Fibroblast of lung (primary cell): ENCODE results near the gene ZDHHC14. TPM values are rescaled to one million over a fixed set of nuclear protein-coding genes. Genes with fewer than 3 reads are reported as not detected.

Experiments
- DNase-seq, 2 donors: peaks; one replicate each; pipeline versions ENCODE4 v3.0.0 to v3.0.0-alpha.2; 2010; ENCODE audit warnings: low read depth in 2 of 2
- H2AFZ ChIP-seq: 2 replicates; pipeline ENCODE4 v1.5.1; 2012; ENCODE audit warnings: low read length, control low read depth, inconsistent platforms
- H3K27ac ChIP-seq: 2 replicates; pipeline ENCODE4 v1.5.1; 2011; ENCODE audit warnings: low read length, control low read depth; ENCODE audit not compliant: insufficient read depth
- H3K27me3 ChIP-seq: 2 replicates; pipeline ENCODE4 v1.5.1; 2011; ENCODE audit warnings: mild to moderate bottlenecking, low read length; ENCODE audit not compliant: control insufficient read depth, insufficient read depth
- H3K36me3 ChIP-seq: 2 replicates; pipeline ENCODE4 v1.5.1; 2011; ENCODE audit warnings: low read length; ENCODE audit not compliant: control insufficient read depth, insufficient read depth
- H3K4me1 ChIP-seq: 2 replicates; pipeline ENCODE4 v1.5.1; 2011; ENCODE audit warnings: low read length; ENCODE audit not compliant: control insufficient read depth, insufficient read depth; ENCODE audit errors: extremely low read depth
- H3K4me2 ChIP-seq: 2 replicates; pipeline ENCODE4 v1.5.1; 2011; ENCODE audit warnings: low read length, control low read depth; ENCODE audit not compliant: insufficient read depth; ENCODE audit errors: extremely low read depth
- H3K4me3 ChIP-seq, 4 experiments: fragments of 200-600 bp in 1 of 4; sonication (generic) in 1 of 4; replicated peaks in 1 of 4; 2 replicates each; pipeline ENCODE4 v1.5.1; 2011 to 2016; ENCODE audit warnings: low read length in 4 of 4, low read depth in 3 of 4, mild to moderate bottlenecking in 3 of 4, control low read depth in 2 of 4, inconsistent platforms in 1 of 4, mixed read lengths in 1 of 4; ENCODE audit not compliant: insufficient read depth in 1 of 4; ENCODE audit errors: control extremely low read depth in 1 of 4
- H3K79me2 ChIP-seq: 2 replicates; pipeline ENCODE4 v1.5.1; 2012; ENCODE audit warnings: mild to moderate bottlenecking, low read length, inconsistent platforms; ENCODE audit not compliant: control insufficient read depth, insufficient read depth
- H3K9ac ChIP-seq: 2 replicates; pipeline ENCODE4 v1.5.1; 2011; ENCODE audit warnings: mild to moderate bottlenecking, low read length, control low read depth; ENCODE audit not compliant: insufficient read depth
- H3K9me3 ChIP-seq: 2 replicates; pipeline ENCODE4 v1.5.1; 2012; ENCODE audit warnings: low read depth, low read length; ENCODE audit not compliant: control insufficient read depth, insufficient read depth
- H4K20me1 ChIP-seq: 2 replicates; pipeline ENCODE4 v1.5.1; 2011; ENCODE audit warnings: low read length; ENCODE audit not compliant: control insufficient read depth, insufficient read depth; ENCODE audit errors: extremely low read depth
- EZH2 ChIP-seq: IDR thresholded peaks from 2 replicates; pipeline ENCODE4 v1.5.1; 2012; ENCODE audit warnings: low read length, control low read depth, mild to moderate bottlenecking; ENCODE audit errors: missing control alignments
- polyA plus RNA-seq, 2 donors: library from polyadenylated mRNA; depleted of rRNA in 1 of 2; stranded (reverse) in 1 of 2; unstranded in 1 of 2; fragments of >200 nt; gene quantifications; 2 replicates each; pipeline ENCODE4 v1.2.1, GENCODE V29; 2011 to 2012; ENCODE audit warnings: missing spikeins in 1 of 2
- total RNA-seq: library from RNA; depleted of rRNA; stranded (reverse); fragments of >200 nt; gene quantifications from 2 replicates; pipeline ENCODE4 v1.2.1, GENCODE V29; 2014
- TF ChIP-seq, protein P1 (sequence below), 2 donors: IDR thresholded peaks in 1 of 2; conservative IDR thresholded peaks in 1 of 2; 1 replicate in 1 of 2; 2 replicates in 1 of 2; pipeline ENCODE4 v1.5.1; 2011 to 2012; ENCODE audit warnings: low read length in 2 of 2, control low read depth in 1 of 2, inconsistent platforms in 1 of 2, low read depth in 1 of 2, mild to moderate bottlenecking in 1 of 2

ZDHHC14 gene
- total and polyA plus RNA-seq, 2 donors (not counting 1 experiment from before 2014, with no cell fraction given) = 1.7 to 3.5 TPM

DNA sequence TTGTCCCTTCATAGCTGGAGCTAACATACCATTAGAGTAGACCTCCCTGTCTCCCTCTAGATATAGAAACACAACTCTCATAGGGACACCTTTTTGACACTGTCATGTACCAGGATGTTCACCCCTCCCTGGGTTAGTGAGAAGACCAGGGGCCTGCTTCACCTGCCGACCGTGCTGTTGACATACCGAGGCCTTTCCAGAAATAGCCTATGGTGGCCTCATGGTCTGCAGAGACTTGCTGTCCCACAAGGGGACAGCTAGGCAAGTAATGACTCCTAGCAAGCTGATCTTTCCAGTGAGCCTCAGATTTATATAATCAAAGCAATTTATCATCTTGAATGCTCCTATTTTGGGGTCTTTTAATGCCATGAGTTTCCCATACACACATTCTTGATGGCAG is 15.0 kb downstream of the ZDHHC14 start:
- H3K4me2 ChIP-seq = no peak overlapping the region
- H3K4me3 ChIP-seq = no peak overlapping the region
- H3K79me2 ChIP-seq = no peaks in the 10 kb centered on the region
- H3K9me3 ChIP-seq = no peaks in the 10 kb centered on the region
- no peak for DNase-seq
- H3K27ac ChIP-seq = no peak overlapping the region
- no peaks in the 10 kb centered on the region for H3K36me3 ChIP-seq
- TF ChIP-seq, protein P1, sequence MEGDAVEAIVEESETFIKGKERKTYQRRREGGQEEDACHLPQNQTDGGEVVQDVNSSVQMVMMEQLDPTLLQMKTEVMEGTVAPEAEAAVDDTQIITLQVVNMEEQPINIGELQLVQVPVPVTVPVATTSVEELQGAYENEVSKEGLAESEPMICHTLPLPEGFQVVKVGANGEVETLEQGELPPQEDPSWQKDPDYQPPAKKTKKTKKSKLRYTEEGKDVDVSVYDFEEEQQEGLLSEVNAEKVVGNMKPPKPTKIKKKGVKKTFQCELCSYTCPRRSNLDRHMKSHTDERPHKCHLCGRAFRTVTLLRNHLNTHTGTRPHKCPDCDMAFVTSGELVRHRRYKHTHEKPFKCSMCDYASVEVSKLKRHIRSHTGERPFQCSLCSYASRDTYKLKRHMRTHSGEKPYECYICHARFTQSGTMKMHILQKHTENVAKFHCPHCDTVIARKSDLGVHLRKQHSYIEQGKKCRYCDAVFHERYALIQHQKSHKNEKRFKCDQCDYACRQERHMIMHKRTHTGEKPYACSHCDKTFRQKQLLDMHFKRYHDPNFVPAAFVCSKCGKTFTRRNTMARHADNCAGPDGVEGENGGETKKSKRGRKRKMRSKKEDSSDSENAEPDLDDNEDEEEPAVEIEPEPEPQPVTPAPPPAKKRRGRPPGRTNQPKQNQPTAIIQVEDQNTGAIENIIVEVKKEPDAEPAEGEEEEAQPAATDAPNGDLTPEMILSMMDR (conservative IDR thresholded peaks at IDR 0.05 in 1 of 2, IDR thresholded peaks at IDR 0.05 in 1 of 2; ENCODE audit: low read depth in 1 of 2, low read length in 2 of 2) = no peak
- no peak for TF ChIP-seq EZH2
- no peaks in the 10 kb centered on the region for H3K4me1 ChIP-seq
- no peak overlapping the region for H3K9ac ChIP-seq
- no peak overlapping the region for H2AFZ ChIP-seq
- no peaks in the 10 kb centered on the region for H4K20me1 ChIP-seq
- no peaks in the 10 kb centered on the region for H3K27me3 ChIP-seq

DNA sequence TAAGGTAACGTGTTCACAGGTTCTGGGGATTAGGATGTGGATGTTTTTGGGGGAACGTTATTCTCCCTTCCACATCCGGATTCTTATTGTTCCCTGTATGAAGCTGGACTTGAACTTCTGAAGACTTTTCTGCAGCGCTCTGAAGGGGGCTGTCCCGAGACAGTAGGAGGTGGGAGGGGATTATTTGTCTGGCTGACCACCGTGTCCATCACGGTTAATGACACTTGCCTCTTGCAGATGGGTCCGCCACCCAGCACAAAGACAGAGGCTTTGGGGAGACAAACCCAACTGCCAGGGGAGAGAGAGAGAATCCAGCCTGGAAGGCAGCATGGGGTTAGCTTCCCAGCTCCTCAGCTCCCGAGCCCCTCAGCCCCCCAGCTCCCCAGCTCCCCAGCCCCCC is 16.7 kb downstream of the ZDHHC14 start:
- no peaks in the 10 kb centered on the region for H3K4me1 ChIP-seq
- H3K9me3 ChIP-seq = no peaks in the 10 kb centered on the region
- TF ChIP-seq, protein P1 (conservative IDR thresholded peaks at IDR 0.05 in 1 of 2, IDR thresholded peaks at IDR 0.05 in 1 of 2; ENCODE audit: low read depth in 1 of 2, low read length in 2 of 2) = no peak
- TF ChIP-seq EZH2 = no peak
- H2AFZ ChIP-seq = no peak overlapping the region
- no peak overlapping the region for H3K4me2 ChIP-seq
- no peak overlapping the region for H3K27ac ChIP-seq
- DNase-seq = no peak
- H4K20me1 ChIP-seq = no peaks in the 10 kb centered on the region
- H3K79me2 ChIP-seq = no peaks in the 10 kb centered on the region
- H3K4me3 ChIP-seq = no peak overlapping the region
- no peaks in the 10 kb centered on the region for H3K36me3 ChIP-seq
- H3K27me3 ChIP-seq = no peaks in the 10 kb centered on the region
- no peak overlapping the region for H3K9ac ChIP-seq

DNA sequence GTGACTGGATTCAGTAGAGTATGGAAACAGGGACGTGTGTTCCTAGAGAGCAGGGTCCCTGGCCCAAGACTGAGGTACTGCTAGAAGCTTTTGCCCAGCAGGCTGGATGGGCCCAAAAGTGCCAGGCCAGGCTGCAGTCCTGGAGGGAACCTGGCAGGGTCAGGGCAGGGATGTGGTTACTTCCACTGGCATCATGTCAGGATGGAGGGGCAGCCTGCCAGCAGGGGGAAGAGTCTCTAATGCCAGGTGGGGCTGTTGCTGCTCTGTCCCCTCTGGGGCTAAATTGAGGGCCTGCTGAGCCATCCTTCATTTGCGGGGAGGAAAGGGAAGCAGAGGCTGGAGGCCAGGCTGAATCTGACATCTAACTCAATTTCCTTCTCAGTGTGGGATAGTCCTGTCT is 17.2 kb downstream of the ZDHHC14 start:
- no peak overlapping the region for H3K9ac ChIP-seq
- no peak overlapping the region for H3K27ac ChIP-seq
- no peaks in the 10 kb centered on the region for H3K36me3 ChIP-seq
- no peaks in the 10 kb centered on the region for H4K20me1 ChIP-seq
- H3K4me1 ChIP-seq = no peaks in the 10 kb centered on the region
- TF ChIP-seq, protein P1 (conservative IDR thresholded peaks at IDR 0.05 in 1 of 2, IDR thresholded peaks at IDR 0.05 in 1 of 2; ENCODE audit: low read depth in 1 of 2, low read length in 2 of 2) = no peak
- TF ChIP-seq EZH2 = no peak
- no peak for DNase-seq
- no peak overlapping the region for H3K4me3 ChIP-seq
- H3K9me3 ChIP-seq = no peaks in the 10 kb centered on the region
- no peak overlapping the region for H2AFZ ChIP-seq
- no peak overlapping the region for H3K4me2 ChIP-seq
- no peaks in the 10 kb centered on the region for H3K79me2 ChIP-seq
- no peaks in the 10 kb centered on the region for H3K27me3 ChIP-seq
